Glomerular endothelial cell (primary cell): ENCODE data around the gene PRSS2. TPM values are rescaled to one million over a fixed set of nuclear protein-coding genes. Genes with fewer than 3 reads are reported as not detected.
A peak's percentile ranks its signal among the peaks of the same experiment; 100 is the strongest.

Experiments used
- DNase-seq: peaks from one replicate; pipeline ENCODE4 v3.0.0-alpha.2; 2011; ENCODE audit warnings: low read depth, low spot score; ENCODE audit errors: extremely low read depth
- total RNA-seq: library from RNA; depleted of rRNA; stranded (reverse); fragments of >200 nt; gene quantifications from 2 replicates; pipeline ENCODE4 v1.2.3, GENCODE V29; 2015

Gene PRSS2
- total RNA-seq, 1 donor from 2014 or later = 0.41 TPM

GRCh38 chr7:142800088-142800487 is 29.3 kb downstream of the PRSS2 start:
- DNase-seq = no peak

GRCh38 chr7:142800699-142801260 is 30.0 kb downstream of the PRSS2 start:
- no peak for DNase-seq

- no peak for DNase-seq
These were observed 31.0 kb downstream of the PRSS2 start for GRCh38 chr7:142801601-142802295.

- DNase-seq = no peak
These were observed 31.5 kb downstream of the PRSS2 start for GRCh38 chr7:142802301-142802700.

- DNase-seq = no peak
These were observed 33.1 kb downstream of the PRSS2 start for GRCh38 chr7:142803901-142804300.

- no peak for DNase-seq
These were observed 34.0 kb downstream of the PRSS2 start for GRCh38 chr7:142804728-142805207.

GRCh38 chr7:142805350-142806021 is 34.7 kb downstream of the PRSS2 start:
- DNase-seq = no peak

- DNase-seq = no peak
These were observed 35.2 kb downstream of the PRSS2 start for GRCh38 chr7:142806022-142806356.

- DNase-seq = no peak
These were observed 36.2 kb downstream of the PRSS2 start for GRCh38 chr7:142806957-142807356.

GRCh38 chr7:142807855-142808460 is 37.2 kb downstream of the PRSS2 start:
- no peak for DNase-seq

GRCh38 chr7:142808461-142808801 is 37.7 kb downstream of the PRSS2 start:
- no peak for DNase-seq

GRCh38 chr7:142808802-142809583 is 38.2 kb downstream of the PRSS2 start:
- no peak for DNase-seq

GRCh38 chr7:142809671-142810070 is 38.9 kb downstream of the PRSS2 start:
- DNase-seq = no peak

- peak; percentile 45 for DNase-seq
These were observed 40.5 kb downstream of the PRSS2 start for GRCh38 chr7:142811154-142811737.

GRCh38 chr7:142812437-142813215 is 41.9 kb downstream of the PRSS2 start:
- no peak for DNase-seq

- DNase-seq = no peak
These were observed 42.5 kb downstream of the PRSS2 start for GRCh38 chr7:142813226-142813625.

- DNase-seq = no peak
These were observed 42.9 kb downstream of the PRSS2 start for GRCh38 chr7:142813699-142814098.

- DNase-seq = no peak
These were observed 43.7 kb downstream of the PRSS2 start for GRCh38 chr7:142814451-142814850.

- DNase-seq = no peak
These were observed 44.4 kb downstream of the PRSS2 start for GRCh38 chr7:142815134-142815533.

- DNase-seq = no peak
These were observed 46.7 kb downstream of the PRSS2 start for GRCh38 chr7:142817506-142817905.
